Measurements from ENCODE around the gene OR9Q1. TPM values are rescaled to one million over a fixed set of nuclear protein-coding genes. Genes with fewer than 3 reads are reported as not detected.
A peak's percentile ranks its signal among the peaks of the same experiment; 100 is the strongest.

The OR9Q1 gene
- total RNA-seq, 2 donors from 2014 or later: not detected

- no peak for DNase-seq
- intact Hi-C loops (cut with DNase I): no loop called here
- Histone ChIP-seq H3K4me3 (no peak overlapping the region), H3K36me3 (replicated peaks in 1 of 2; ENCODE audit: insufficient read depth in 1 of 2, low read depth in 2 of 2) (no peaks in the 10 kb centered on the region), H3K27ac (peak overlapping the region in 1 of 4 donors; percentile 43), H3K9me3 (no peaks in the 10 kb centered on the region), H3K27me3 (no peaks in the 10 kb centered on the region), H3K4me1 (peaks cover 16% of the 10 kb centered on the region)
- 41 to 48% methylated on average over 3 of the region's 3 CpGs for WGBS, 2 donors
- ATAC-seq: no peak
- TF ChIP-seq POLR2A (IDR thresholded peaks at IDR 0.05) (no peak), CTCF (IDR thresholded peaks at IDR 0.05) (no peak)
Measured at GRCh38 chr11:57978686-57979531, 44.8 kb upstream of the OR9Q1 start.

- intact Hi-C loops (cut with DNase I): no loop called here
- H3K4me1 ChIP-seq: peaks cover 16% of the 10 kb centered on the region
- no peak for ATAC-seq
- H3K4me3 ChIP-seq: no peak overlapping the region
- no peaks in the 10 kb centered on the region for H3K9me3 ChIP-seq
- DNase-seq: no peak
- peak overlapping the region in 1 of 4 donors; percentile 43 for H3K27ac ChIP-seq
- TF ChIP-seq CTCF (IDR thresholded peaks at IDR 0.05) (no peak), POLR2A (IDR thresholded peaks at IDR 0.05) (no peak)
- 89 to 94% methylated on average over 1 of the region's 1 CpG for WGBS, 2 donors
- H3K27me3 ChIP-seq: no peaks in the 10 kb centered on the region
- H3K36me3 ChIP-seq (replicated peaks in 1 of 2; ENCODE audit: insufficient read depth in 1 of 2, low read depth in 2 of 2): no peaks in the 10 kb centered on the region
Measured at GRCh38 chr11:57979532-57980079, 44.1 kb upstream of the OR9Q1 start.

GRCh38 chr11:57980201-57980600 lies 43.5 kb upstream of the OR9Q1 start:
- no peaks in the 10 kb centered on the region for H3K36me3 ChIP-seq (replicated peaks in 1 of 2; ENCODE audit: insufficient read depth in 1 of 2, low read depth in 2 of 2)
- no peaks in the 10 kb centered on the region for H3K27me3 ChIP-seq
- intact Hi-C loops (cut with DNase I): no loop called here
- no peak overlapping the region for H3K4me3 ChIP-seq
- no peak for DNase-seq
- H3K27ac ChIP-seq: peak overlapping the region in 1 of 4 donors; percentile 43
- TF ChIP-seq POLR2A (IDR thresholded peaks at IDR 0.05): no peak
- TF ChIP-seq CTCF (IDR thresholded peaks at IDR 0.05): no peak
- 82 to 90% methylated on average over 2 of the region's 2 CpGs for WGBS, 2 donors
- H3K4me1 ChIP-seq: peaks cover 16% of the 10 kb centered on the region
- no peaks in the 10 kb centered on the region for H3K9me3 ChIP-seq
- no peak for ATAC-seq

- intact Hi-C loops (cut with DNase I): no loop called here
- H3K9me3 ChIP-seq: no peaks in the 10 kb centered on the region
- no peak for TF ChIP-seq POLR2A (IDR thresholded peaks at IDR 0.05)
- TF ChIP-seq CTCF (IDR thresholded peaks at IDR 0.05): no peak
- no peaks in the 10 kb centered on the region for H3K36me3 ChIP-seq (replicated peaks in 1 of 2; ENCODE audit: insufficient read depth in 1 of 2, low read depth in 2 of 2)
- H3K4me1 ChIP-seq: peaks cover 16% of the 10 kb centered on the region
- no peak overlapping the region for H3K4me3 ChIP-seq
- no peak overlapping the region for H3K27ac ChIP-seq
- H3K27me3 ChIP-seq: no peaks in the 10 kb centered on the region
- 58 to 62% methylated on average over 3 of the region's 3 CpGs for WGBS, 2 donors
- DNase-seq (no peak), ATAC-seq (no peak)
Measured at GRCh38 chr11:57981536-57981935, 42.1 kb upstream of the OR9Q1 start.
